ENCODE results near the gene NYNRIN. TPM values are rescaled to one million over a fixed set of nuclear protein-coding genes. Genes with fewer than 3 reads are reported as not detected.

The NYNRIN gene
- total and polyA plus RNA-seq, 2 of the 8 experiments (the other 6 are each of a cell fraction or from before 2014, with no cell fraction given): 15.2 to 18.3 TPM

- H2AK5ac ChIP-seq (ENCODE audit: low read depth, low read length): no peak overlapping the region
- no peak overlapping the region; a peak in 1 of 7 replicates for H3K9ac ChIP-seq (replicated peaks in 1 of 4; ENCODE audit: extremely low read depth in 1 of 4, low read depth in 3 of 4, low read length in 3 of 4)
- H3K23me2 ChIP-seq (ENCODE audit: low read depth, low read length): peaks cover 2% of the 10 kb centered on the region; the same call in 1 of the 2 replicates
- no peaks in the 10 kb centered on the region; a peak in 2 of 8 replicates for H3K36me3 ChIP-seq (ENCODE audit: control insufficient read depth in 2 of 4, insufficient read depth in 4 of 4, low read length in 3 of 4)
- no peak for FAIRE-seq
- H3K79me2 ChIP-seq (ENCODE audit: control insufficient read depth in 1 of 2, insufficient read depth in 2 of 2, low read length in 2 of 2): no peaks in the 10 kb centered on the region
- H3K56ac ChIP-seq (replicated peaks; ENCODE audit: insufficient read length, low read depth, low read length): no peak overlapping the region
- CTCF ChIA-PET (ENCODE audit: partially characterized antibody): interaction anchor here (1.2 to 10.7 kb wide), 9 partner anchors 8 to 76 kb away, joined by 3 to 69 read pairs (median 8); no protein-coding TSS in a partner anchor
- H3K4me1 ChIP-seq (replicated peaks in 1 of 4; ENCODE audit: control insufficient read depth in 3 of 4, insufficient read depth in 4 of 4, low read length in 3 of 4): peaks cover 0 to 4% (median 2%) of the 10 kb centered on the region in 4 experiments; a peak in 4 of 7 replicates
- no peak overlapping the region for H2BK12ac ChIP-seq (ENCODE audit: low read depth, low read length)
- no peak overlapping the region for H3K18ac ChIP-seq (ENCODE audit: extremely low read depth, low read length)
- no peak overlapping the region for H3K4ac ChIP-seq (replicated peaks; ENCODE audit: insufficient read length, low read depth, low read length)
- H4K91ac ChIP-seq (replicated peaks; ENCODE audit: insufficient read length, low read length): no peak overlapping the region
- H2BK120ac ChIP-seq (replicated peaks; ENCODE audit: low read depth, low read length): no peak overlapping the region
- no peak for DNase-seq (ENCODE audit: low read depth in 1 of 2, low spot score in 2 of 2)
- no peak overlapping the region for H3K4me2 ChIP-seq (ENCODE audit: insufficient read depth in 1 of 2, low read depth in 2 of 2, low read length in 2 of 2)
- no peak overlapping the region for H2BK5ac ChIP-seq (ENCODE audit: low read depth, low read length)
- H3K27ac ChIP-seq (ENCODE audit: low read depth, low read length): no peak overlapping the region
- H4K5ac ChIP-seq (ENCODE audit: insufficient read length, low read depth, low read length): no peak overlapping the region
- no peak overlapping the region for H3K4me3 ChIP-seq (ENCODE audit: extremely low read depth in 1 of 4, insufficient read depth in 2 of 4, low read depth in 3 of 4, low read length in 4 of 4)
- H3K27me3 ChIP-seq (replicated peaks in 1 of 4; ENCODE audit: control insufficient read depth in 3 of 4, extremely low read depth in 1 of 4, insufficient read depth in 3 of 4, low read length in 3 of 4): 0 out of 7 replicates have a peak, but pooled peaks cover 0 to 2% (median 0%) of the 10 kb centered on the region in 4 experiments
- no peaks in the 10 kb centered on the region for H3K9me3 ChIP-seq (ENCODE audit: insufficient read depth in 2 of 2, low read depth in 1 of 2, low read length in 1 of 2)
- TF ChIP-seq SUZ12 (IDR thresholded peaks at IDR 0.05; ENCODE audit: low read length) (no peak), CBX5 (IDR thresholded peaks at IDR 0.05; ENCODE audit: low read depth, low read length) (no peak), SIN3A (conservative IDR thresholded peaks at IDR 0.05 in 1 of 2, IDR thresholded peaks at IDR 0.05 in 1 of 2; ENCODE audit: low read depth in 1 of 2, low read length in 2 of 2) (no peak), GABPA (IDR thresholded peaks at IDR 0.05; ENCODE audit: borderline replicate concordance, insufficient read depth, low read length) (no peak)
- H3K14ac ChIP-seq (ENCODE audit: insufficient read length): no peak overlapping the region
- H4K8ac ChIP-seq (ENCODE audit: extremely low read depth, insufficient read depth, low read length): no peak overlapping the region
- peaks cover 0 to 2% of the 10 kb centered on the region in 2 experiments for H4K20me1 ChIP-seq (replicated peaks in 1 of 2; ENCODE audit: control insufficient read depth in 1 of 2, insufficient read depth in 2 of 2, low read length in 2 of 2)
- no peak overlapping the region for H2BK15ac ChIP-seq (ENCODE audit: low read length)
- H3K23ac ChIP-seq (ENCODE audit: insufficient read length): no peak overlapping the region
- H2BK20ac ChIP-seq (ENCODE audit: low read length): no peak overlapping the region
- H2AFZ ChIP-seq (ENCODE audit: low read length): no peak overlapping the region
- POLR2A ChIA-PET (ENCODE audit: partially characterized antibody): interaction anchor here (0.7 to 1.8 kb wide), 3 partner anchors 11 to 28 kb away, joined by 3 to 4 read pairs (median 3); partner anchors contain the start of gene KHNYN
- H3K79me1 ChIP-seq (ENCODE audit: low read depth, low read length): peaks cover 3% of the 10 kb centered on the region; the same call in 1 of the 2 replicates
- WGBS, 2 experiments (ENCODE audit: extremely low coverage in 1 of 2, insufficient coverage in 1 of 2, insufficient read length in 1 of 2, insufficient replicate concordance in 2 of 2, low coverage in 1 of 2, low lambda C conversion rate in 2 of 2, missing lambda C conversion rate in 1 of 2): 84% methylated on average over 4 of the region's 4 CpGs; no CpG with 5 or more reads in 1 of the 2 experiments
Measured at GRCh38 chr14:24404814-24405213, 6.0 kb downstream of the NYNRIN start.

All from H1 (cell line).